Left renal pelvis (tissue), 4 donors: ENCODE results near the gene LIN28A. TPM values are rescaled to one million over a fixed set of nuclear protein-coding genes. Genes with fewer than 3 reads are reported as not detected.

Source experiments
- DNase-seq, 4 donors: peaks; one replicate each; pipeline ENCODE4 v3.0.0-alpha.2; 2013; ENCODE audit warnings: low read depth in 4 of 4, low spot score in 3 of 4
- polyA plus RNA-seq, 4 donors: library from polyadenylated mRNA; unstranded; fragments of 120-200 nt; gene quantifications; one replicate each; pipeline ENCODE4 v1.2.1, GENCODE V29; 2013; ENCODE audit not compliant: insufficient read length in 4 of 4

Gene LIN28A
- polyA plus RNA-seq, 4 donors, result 0.06 to 0.10 TPM; not detected in 2

- no peak for DNase-seq
Observed at GRCh38 chr1:26477446-26478152, 67.0 kb downstream of the LIN28A start.

- no peak for DNase-seq
Observed at GRCh38 chr1:26478159-26478558, 67.5 kb downstream of the LIN28A start.

- DNase-seq, result no peak
Observed at GRCh38 chr1:26478988-26479387, 68.4 kb downstream of the LIN28A start.

Other genes starting within 250 kb of the LIN28A start
- gene C1orf232, start 241.9 kb upstream of the LIN28A start, polyA plus RNA-seq, result under 1 TPM in 1 of 4 donors, not detected in 3; 0.56 TPM
- gene ZNF593, start 240.9 kb upstream of the LIN28A start, polyA plus RNA-seq, result 10 to 100 TPM; 10.2 to 20.9 (median 14.4) TPM
- gene ZNF593OS, start 239.0 kb upstream of the LIN28A start, polyA plus RNA-seq, result 1 to 10 TPM in 3 of 4 donors, under 1 TPM in 1; 0.74 to 2.0 (median 1.2) TPM
- 10 to 100 TPM in 2 of 4 donors, 1 to 10 TPM in 2; 2.1 to 20.9 (median 14.2) TPM for gene CNKSR1, start 233.3 kb upstream of the LIN28A start, polyA plus RNA-seq
- gene CATSPER4, start 220.2 kb upstream of the LIN28A start, polyA plus RNA-seq, result under 1 TPM in 1 of 4 donors, not detected in 3; 0.12 TPM
- 10 to 100 TPM; 12.8 to 20.4 (median 17.5) TPM for gene CEP85, start 176.6 kb upstream of the LIN28A start, polyA plus RNA-seq
- 100 to 1,000 TPM in 3 of 4 donors, 10 to 100 TPM in 1; 98.1 to 119 (median 104) TPM for gene SH3BGRL3, start 130.7 kb upstream of the LIN28A start, polyA plus RNA-seq
- 10 to 100 TPM; 18.8 to 56.9 (median 33.7) TPM for gene UBXN11, start 104.2 kb upstream of the LIN28A start, polyA plus RNA-seq
- gene CD52, start 92.9 kb upstream of the LIN28A start, polyA plus RNA-seq, result 1 to 10 TPM; 2.7 to 6.6 (median 5.2) TPM
- gene CRYBG2, start 56.7 kb upstream of the LIN28A start, polyA plus RNA-seq, result 1 to 10 TPM in 1 of 4 donors, under 1 TPM in 2, not detected in 1; 0.54 to 1.2 (median 0.98) TPM
- gene ZNF683, start 38.1 kb upstream of the LIN28A start, polyA plus RNA-seq, result not detected
- gene DHDDS, start 21.5 kb downstream of the LIN28A start, polyA plus RNA-seq, result 10 to 100 TPM; 22.7 to 42.2 (median 34.0) TPM
- 1,000 to 10,000 TPM; 1,076 to 1,222 (median 1,158) TPM for gene HMGN2, start 61.6 kb downstream of the LIN28A start, polyA plus RNA-seq
- 10 to 100 TPM in 3 of 4 donors, 1 to 10 TPM in 1; 5.2 to 28.0 (median 19.0) TPM for gene RPS6KA1, start 118.9 kb downstream of the LIN28A start, polyA plus RNA-seq